Limb (tissue), 2 donors: ENCODE measurements around the gene ZNF891.

Source experiments
- DNase-seq, 2 donors: peaks; one replicate each; pipeline ENCODE4 v3.0.0-alpha.2; 2016; ENCODE audit errors: extremely low spot score in 2 of 2

ZNF891 gene

GRCh38 chr12:133061954-133062353 lies 68.1 kb downstream of the ZNF891 start:
- DNase-seq = no peak

GRCh38 chr12:133058203-133059113 lies 71.6 kb downstream of the ZNF891 start:
- no peak for DNase-seq

DNA sequence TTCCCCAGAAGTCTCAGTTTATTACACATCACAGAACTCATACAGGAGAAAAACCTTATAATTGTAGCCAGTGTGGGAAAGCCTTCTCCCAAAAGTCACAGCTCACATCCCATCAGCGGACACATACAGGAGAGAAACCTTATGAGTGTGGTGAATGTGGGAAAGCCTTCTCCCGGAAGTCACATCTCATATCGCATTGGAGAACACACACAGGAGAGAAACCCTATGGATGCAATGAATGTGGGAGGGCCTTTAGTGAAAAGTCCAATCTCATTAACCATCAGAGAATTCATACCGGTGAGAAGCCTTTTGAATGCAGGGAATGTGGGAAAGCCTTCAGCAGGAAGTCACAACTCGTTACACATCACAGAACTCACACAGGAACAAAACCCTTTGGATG lies 72.6 kb downstream of the ZNF891 start:
- DNase-seq = no peak
